ENCODE results near the gene BCKDK.

The BCKDK gene

DNA sequence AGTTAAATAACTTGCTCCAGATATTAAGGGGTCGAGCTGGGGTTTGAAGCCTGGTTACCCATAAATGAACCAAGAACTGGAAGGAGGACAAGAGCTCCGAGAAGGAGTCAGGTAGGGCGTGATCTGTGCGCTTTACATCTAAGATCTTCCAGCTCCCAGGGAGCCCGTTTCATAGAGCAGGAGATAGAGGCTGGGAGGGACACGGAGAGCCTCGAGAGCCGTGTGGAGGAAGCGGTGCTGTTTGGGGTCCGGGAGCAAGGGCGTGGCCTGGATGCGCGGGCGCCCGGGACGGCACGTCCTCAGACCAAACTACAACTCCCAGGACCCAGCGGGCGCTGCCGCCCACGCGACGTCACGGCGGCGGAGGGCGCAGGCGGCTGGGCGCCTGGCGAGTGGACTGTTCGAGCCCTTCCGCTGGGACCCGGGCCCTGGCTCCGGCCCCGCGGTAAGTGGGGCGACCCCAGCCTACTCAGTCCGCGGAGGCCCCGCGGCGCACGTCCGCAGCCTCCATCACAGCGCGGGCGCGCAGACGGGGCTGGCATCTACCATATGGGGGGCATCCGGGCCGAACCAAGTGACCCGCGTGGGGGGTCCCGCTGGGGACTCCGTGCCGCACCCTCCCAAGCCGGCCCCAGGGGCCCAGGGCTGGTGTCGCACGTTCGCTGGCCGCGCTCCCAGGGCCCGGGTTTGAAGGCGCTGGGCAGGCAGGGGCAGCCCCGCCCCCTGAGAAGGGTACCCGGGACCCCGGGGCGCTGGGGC is at the start of gene BCKDK:
BCKDK (plus strand) TSS at position 352 of the 759 bp plus-strand sequence. CDS start 838 bp downstream, outside the sequence.
- DNase-seq (ENCODE audit: low read depth) = peak; percentile 29

DNA sequence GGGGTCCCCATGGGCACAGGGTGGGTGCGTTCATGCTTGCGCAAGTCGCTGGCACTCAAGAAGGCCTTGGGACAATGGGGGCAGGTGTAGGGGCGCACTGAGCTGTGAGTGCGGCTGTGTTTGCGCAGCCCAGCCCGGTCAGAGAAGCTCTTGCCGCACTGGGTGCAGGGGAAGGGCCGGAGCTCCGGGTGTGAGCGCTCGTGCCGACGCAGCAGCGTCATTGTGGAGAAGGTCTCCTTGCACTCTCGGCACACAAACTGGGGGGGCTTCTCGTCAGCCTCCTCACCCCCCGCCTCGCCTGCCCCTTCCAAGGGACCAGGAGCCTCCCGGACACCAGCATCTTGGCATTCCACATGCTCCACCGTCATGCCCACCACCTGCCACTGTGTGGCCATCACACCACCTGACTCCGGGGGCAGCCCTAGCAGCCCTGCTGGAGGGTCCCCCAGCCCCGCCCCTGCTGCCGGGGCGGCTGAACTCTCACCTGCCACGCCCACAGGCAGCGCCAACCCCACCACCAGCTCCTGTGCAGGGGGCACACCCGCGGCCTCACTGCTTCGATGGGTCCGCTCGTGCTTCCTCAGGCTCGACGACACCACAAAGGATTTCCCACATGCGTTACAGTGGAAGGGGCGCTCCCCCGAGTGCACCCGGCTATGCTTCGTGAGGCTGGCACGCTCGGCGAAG is 46.9 kb upstream of the BCKDK start:
- DNase-seq (ENCODE audit: low read depth) = no peak

DNA sequence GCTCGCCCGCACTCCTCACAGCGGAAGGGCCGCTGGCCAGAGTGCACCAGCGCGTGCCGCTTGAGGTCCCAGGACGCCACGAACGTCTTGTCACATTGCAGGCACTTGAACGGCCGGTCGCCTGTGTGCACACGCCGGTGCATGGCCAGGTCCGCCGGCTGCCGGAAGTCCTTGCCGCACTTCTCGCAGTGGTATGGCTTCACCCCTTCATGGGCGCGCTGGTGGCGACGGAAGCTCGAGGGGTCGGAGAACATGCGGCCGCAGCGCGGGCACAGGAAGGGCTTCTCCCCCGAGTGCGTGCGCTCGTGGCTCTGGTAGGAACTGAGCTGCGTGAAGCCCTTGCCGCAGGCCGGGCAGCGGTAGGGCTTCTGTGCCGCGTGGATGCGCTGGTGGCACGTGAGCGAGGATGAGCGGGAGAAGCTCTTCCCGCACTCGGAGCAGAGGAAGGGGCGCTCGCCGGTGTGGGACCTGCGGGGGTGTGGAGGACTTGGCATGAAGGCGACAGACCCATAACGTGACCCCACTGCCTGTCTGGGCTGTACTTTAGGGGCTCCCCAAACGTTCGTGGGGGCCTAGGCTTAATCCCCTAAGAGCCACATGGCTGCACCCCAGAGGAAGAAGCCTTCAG is 46.3 kb upstream of the BCKDK start:
- no peak for DNase-seq (ENCODE audit: low read depth)

DNA sequence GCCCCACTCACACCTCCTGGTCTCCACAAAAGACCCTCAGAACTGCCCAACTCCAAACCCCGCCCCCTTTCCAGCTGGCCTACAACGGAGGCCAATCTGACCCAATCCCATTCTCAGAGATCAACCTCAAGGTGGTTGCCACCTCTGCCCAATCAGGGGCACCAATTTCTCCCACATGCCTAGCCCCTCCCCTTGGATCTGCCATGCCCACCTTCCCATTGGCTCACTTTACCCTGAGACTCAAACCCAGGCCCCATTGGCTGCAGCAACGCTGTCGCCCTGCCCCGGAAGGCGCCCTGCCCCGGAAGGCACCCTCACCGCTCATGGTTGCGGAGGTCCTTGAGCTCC is 44.7 kb upstream of the BCKDK start:
- DNase-seq (ENCODE audit: low read depth) = no peak

DNA sequence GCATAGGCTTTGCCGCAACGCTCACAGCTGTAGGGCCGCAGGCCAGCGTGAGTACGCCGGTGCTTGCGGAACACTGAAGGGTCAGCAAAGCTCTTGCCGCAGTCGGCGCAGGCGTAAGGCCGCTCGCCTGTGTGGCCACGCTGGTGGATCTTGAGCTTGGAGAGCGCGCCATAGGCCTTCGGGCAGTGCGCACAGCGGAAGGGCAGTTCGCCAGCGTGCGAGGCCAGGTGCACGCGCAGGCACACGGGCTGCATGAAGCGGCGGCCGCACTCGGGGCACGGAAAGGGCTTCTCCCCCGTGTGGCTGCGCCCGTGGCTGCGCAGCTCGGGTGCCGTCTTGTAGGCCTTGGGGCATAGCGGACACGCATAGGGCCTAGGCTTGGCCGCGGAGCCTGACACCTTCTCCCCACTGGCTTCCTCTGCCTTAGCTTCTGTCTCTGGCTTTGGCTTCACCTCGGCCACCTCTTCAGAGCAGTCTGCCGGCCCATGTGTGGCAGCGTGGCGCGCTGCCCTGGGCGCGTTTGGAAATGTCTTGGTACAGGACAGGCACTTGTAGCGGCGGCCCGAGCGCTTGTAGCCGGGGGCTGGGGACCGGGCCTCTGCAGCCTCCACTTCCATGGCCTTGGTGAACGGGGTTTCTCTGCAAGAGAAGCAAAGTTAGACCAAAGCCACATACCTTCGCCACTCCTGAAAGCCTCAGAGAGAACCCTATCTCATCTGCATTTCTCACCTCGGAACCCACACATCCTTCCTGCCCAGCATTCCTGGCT is 44.2 kb upstream of the BCKDK start:
- no peak for DNase-seq (ENCODE audit: low read depth)

DNA sequence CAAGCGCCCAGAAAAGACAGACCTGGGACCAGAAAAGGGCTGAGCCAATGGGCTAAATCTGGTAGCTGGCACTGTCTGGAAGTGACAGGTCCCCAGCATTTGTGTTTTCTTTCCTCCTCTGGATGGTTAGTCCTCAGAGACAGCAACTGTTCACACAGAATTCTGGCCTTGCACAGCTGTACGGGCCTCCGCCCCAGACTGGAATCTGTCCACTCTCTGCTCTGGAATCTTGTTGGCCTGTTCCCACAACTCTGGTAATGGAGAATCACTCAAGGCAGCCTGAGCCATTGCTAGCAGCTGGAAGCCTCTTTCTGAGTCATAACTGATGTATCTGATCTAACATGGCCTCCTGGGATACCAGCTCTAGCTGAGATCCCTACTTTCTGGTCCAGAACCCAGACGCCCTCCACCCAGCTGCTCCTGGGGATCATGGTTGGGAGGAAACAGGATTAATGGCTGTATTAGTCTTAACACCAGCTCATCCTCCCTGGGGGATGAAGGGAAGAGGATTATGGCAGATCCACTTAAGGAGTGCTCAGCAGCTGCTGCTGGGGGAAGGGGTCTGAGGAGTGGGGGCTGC is 43.2 kb upstream of the BCKDK start:
- no peak for DNase-seq (ENCODE audit: low read depth)

DNA sequence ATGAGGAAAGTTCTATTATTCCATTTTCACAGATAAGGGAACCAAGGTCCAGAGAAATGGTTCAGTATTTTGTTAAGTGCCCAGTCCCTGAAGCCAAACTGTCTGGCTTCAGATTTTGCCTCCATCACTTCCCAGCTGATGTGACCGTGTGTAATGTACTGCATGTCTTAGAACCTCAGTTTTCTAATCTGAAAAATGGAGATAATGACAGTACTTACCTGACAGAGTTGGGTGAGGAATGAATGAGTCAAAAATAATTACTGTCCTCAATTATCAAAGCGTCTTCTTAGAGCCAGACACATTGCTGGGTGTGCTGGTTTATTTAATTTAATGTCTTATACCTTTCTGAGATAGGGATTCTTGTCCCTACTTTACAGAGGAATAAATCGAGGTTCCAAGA is 40.8 kb upstream of the BCKDK start:
- DNase-seq (ENCODE audit: low read depth) = no peak

DNA sequence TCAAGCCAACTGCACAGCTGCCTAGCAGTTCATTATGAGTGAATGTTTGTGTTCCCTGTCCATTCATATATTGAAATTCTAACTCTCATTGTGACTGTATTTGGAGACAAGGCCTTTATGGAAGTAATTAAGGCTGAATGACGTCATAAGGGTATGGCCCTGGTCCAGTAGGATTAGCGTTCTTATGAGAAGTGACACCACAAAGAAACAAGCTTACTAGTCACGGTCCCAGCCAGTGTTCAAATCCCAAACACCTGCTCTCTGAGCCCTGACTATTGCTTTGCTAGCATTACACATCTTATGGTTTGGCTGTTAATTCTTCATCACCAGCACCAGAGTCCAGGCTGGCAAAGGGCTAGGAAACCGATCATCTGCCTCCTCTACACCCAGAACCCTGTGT is 36.3 kb upstream of the BCKDK start:
- no peak for DNase-seq (ENCODE audit: low read depth)

DNA sequence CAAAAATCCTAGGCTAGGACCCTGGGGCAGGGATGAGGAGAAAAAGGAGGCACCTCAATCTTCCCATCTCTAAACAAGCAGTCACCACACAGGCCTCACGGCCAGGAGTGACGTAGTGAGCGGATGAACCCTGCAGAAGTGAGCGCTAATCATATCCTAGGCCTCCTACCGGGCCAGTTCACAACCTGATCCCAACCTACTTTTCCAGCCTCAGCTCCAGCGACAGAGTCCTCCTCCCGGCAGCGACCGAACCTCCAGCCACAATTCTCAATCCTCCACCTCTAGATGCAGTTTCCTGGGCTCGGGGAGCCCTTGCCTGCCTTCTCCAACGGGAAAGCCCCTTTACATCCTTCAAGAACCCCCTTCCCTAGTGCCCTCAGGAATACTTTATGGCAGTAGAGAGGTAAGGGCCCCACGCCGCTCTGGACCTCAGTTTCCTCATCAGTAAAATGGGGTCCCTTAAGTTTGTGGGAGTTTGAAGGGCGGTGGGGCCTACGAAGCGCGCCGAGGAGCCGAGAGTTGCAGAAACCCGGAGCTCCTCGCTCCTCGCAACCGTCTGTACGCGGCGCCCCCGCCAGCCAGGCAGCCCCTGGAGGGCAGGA is 35.5 kb upstream of the BCKDK start:
- no peak for DNase-seq (ENCODE audit: low read depth)

DNA sequence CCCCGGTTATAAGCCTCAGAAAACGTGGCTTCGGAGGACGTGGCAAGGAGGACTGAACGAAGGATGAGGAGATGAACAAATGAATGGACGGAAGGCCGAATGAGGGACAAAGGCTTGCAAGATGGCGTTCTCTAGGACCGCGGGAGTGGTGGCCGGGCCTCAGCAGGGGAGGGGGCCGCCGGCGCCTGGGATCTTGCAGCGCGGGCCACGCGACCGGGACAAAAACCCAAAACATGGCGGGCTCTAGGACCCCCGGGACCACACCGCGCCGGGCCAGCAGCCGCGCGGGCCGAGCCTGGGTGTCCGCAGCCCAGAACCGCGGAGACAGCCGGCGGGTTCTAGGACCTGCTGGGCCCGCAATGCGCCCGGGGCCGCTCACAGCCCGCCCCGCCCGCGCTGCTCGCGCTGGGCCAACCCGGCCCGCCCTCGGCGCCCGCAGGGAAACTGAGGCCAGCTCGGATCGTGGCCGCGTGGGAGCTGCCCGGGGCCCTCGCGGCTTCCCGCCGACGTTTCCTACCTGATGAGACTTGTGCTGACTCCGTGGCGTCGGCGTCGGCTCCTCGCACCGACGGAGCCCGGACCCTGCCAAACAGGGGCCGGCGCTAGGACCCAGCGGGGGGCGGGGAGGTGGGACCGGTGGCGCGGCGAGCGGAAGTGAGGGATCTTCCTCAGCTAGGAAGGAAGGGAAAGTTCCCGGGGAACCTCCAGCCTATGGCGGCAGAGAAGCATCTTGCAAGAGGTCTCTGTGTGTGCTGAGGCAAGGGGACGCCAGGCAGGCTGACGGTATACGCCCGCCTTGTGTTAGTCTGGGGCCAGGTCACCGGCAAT is 34.8 kb upstream of the BCKDK start:
- DNase-seq (ENCODE audit: low read depth) = peak; percentile 78

DNA sequence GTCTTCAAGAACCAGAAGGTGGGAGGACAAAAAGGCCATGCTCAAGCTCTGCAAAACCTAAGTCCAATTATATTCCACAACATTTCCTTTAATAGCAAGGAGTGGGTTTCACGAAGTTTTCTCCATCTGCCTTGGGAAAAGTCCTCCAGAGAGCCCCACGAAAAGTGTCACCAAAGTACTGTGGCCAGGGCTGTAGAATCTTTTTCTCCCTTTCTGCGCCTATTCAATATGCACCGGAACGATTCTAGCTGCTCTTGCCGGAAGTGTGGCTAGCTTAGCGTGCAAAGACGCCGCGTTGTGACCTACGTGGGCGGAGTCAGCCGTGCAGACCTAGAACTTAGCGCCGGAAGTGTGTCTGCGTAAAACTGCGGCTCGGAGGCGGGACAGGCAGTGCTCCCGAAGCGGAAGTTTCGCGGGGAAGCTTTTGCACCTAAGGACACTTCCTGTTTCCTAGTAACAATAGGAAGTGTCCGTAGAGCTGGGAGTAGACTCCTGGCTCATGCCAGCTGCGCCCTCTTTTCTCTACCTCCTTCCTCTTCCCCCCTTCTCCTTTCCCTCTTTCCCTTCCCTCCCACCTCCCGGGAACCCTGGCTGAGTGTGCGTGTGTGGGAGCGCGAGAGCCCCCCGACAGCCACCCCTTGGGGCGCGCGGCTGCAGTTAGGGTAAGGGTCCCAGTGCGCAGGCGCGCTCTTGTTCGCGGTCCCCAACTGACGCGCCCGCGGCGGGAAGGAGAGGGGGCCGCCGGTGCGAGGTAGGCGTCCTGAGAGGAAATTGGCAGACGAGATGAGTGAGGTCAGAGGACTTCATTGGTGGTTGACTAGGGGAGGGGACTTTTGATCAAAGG is 34.0 kb upstream of the BCKDK start, which contains the start of the genes ZNF646 and ZNF668:
ZNF646 (plus strand) TSS at position 453 of the 844 bp plus-strand sequence. CDS start 1,903 bp downstream, outside the sequence.
ZNF668 (minus strand) TSS at position 271 of the 844 bp plus-strand sequence. CDS start 9,781 bp downstream, outside the sequence.
- DNase-seq (ENCODE audit: low read depth) = peak; percentile 97

DNA sequence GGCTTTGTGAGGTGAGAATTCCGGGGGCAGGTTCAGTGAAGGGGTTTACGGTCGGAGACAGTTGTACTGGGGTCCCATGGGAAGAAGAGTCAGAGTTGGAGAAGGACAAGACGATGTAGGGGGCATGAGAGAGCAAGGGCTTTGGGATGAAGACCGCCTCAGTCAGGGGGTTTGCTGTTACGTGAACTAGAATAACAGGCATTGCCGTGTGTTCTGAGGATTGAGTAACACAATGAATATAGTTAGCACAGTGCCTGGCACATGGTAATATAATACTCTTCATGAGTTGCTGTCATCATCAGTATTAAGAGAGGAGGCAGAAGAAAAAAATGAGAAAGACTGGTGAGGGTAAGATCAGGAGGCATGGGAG is 33.4 kb upstream of the BCKDK start:
- no peak for DNase-seq (ENCODE audit: low read depth)

DNA sequence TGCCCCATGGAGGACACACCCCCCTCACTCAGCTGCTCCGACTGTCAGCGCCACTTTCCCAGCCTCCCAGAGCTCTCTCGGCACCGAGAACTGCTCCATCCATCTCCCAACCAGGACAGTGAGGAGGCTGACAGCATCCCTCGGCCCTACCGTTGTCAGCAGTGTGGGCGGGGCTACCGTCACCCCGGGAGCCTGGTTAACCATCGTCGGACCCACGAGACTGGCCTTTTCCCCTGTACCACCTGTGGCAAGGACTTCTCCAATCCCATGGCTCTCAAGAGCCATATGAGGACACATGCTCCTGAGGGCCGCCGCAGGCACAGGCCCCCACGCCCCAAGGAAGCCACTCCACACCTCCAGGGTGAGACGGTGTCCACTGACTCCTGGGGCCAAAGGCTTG is 31.9 kb upstream of the BCKDK start:
- DNase-seq (ENCODE audit: low read depth) = no peak

DNA sequence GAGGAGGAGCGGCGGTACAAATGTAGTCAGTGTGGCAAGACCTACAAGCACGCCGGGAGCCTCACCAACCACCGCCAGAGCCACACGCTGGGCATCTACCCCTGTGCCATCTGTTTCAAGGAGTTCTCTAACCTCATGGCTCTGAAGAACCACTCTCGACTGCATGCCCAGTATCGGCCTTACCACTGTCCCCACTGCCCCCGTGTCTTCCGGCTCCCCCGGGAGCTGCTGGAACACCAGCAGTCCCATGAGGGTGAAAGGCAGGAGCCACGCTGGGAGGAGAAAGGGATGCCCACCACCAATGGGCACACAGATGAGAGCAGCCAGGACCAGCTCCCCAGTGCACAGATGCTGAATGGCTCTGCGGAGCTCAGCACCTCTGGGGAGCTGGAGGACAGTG is 31.2 kb upstream of the BCKDK start:
- no peak for DNase-seq (ENCODE audit: low read depth)

DNA sequence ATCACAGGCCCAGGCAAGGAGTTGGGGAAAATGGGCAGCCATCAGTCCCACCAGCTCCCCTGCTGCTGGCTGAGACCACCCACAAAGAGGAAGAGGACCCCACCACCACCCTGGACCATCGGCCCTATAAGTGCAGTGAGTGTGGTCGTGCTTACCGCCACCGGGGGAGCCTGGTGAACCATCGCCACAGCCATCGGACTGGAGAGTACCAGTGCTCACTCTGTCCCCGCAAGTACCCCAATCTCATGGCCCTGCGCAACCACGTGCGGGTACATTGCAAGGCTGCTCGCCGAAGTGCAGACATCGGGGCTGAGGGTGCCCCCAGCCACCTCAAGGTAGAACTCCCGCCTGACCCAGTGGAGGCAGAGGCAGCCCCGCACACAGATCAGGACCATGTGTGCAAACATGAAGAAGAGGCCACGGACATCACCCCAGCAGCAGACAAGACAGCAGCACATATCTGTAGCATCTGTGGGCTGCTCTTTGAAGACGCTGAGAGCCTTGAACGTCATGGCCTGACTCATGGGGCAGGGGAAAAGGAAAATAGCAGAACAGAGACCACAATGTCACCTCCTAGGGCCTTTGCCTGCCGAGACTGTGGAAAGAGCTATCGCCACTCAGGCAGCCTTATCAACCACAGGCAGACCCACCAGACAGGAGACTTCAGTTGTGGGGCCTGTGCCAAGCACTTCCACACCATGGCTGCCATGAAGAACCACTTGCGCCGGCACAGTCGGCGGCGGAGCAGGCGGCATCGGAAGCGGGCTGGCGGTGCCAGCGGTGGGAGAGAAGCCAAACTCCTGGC is 30.4 kb upstream of the BCKDK start:
- DNase-seq (ENCODE audit: low read depth) = no peak

DNA sequence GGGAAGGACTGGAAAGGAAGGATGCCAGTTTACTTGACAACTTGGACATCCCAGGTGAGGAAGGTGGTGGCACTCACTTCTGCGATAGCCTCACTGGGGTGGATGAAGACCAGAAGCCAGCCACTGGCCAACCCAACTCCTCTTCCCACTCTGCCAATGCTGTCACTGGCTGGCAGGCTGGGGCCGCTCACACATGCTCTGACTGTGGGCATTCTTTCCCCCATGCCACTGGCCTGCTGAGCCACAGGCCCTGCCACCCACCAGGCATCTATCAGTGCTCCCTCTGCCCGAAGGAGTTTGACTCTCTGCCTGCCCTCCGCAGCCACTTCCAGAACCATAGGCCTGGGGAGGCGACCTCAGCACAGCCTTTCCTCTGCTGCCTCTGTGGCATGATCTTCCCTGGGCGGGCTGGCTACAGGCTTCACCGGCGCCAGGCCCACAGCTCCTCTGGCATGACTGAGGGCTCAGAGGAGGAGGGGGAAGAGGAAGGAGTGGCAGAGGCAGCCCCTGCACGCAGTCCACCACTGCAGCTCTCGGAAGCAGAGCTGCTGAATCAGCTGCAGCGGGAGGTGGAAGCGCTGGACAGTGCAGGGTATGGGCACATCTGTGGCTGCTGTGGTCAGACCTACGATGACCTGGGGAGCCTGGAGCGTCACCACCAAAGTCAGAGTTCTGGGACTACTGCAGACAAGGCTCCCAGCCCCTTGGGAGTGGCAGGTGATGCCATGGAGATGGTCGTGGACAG is 29.4 kb upstream of the BCKDK start:
- no peak for DNase-seq (ENCODE audit: low read depth)

DNA sequence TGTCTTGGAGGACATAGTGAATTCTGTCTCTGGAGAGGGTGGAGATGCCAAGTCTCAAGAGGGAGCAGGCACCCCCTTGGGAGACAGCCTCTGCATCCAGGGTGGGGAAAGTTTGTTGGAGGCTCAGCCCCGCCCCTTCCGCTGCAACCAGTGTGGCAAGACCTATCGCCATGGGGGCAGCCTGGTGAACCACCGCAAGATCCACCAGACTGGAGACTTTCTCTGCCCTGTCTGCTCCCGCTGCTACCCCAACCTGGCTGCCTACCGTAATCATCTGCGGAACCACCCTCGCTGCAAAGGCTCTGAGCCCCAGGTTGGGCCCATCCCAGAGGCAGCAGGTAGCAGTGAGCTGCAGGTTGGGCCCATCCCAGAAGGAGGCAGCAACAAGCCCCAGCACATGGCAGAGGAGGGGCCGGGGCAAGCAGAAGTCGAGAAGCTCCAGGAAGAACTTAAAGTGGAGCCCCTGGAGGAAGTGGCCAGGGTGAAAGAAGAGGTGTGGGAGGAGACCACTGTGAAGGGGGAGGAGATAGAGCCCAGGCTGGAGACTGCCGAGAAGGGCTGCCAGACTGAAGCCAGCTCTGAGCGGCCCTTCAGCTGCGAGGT is 28.7 kb upstream of the BCKDK start:
- DNase-seq (ENCODE audit: low read depth) = no peak
